HepG2 (cell line): ENCODE data around the gene AKR1C2. TPM values are rescaled to one million over a fixed set of nuclear protein-coding genes. Genes with fewer than 3 reads are reported as not detected.

Experiments
- HMGA1 ChIP-seq: sonication (generic); formaldehyde crosslinking; conservative IDR thresholded peaks from 2 replicates; pipeline ENCODE4 v1.4.0; 2020; ENCODE audit warnings: missing genetic modification reagents
- HNF4G ChIP-seq, 2 experiments: sonication (generic) in 1 of 2; formaldehyde crosslinking in 1 of 2; IDR thresholded peaks; 2 replicates each; pipeline versions ENCODE4 v1.4.0 to v1.6.1; 2011 to 2020; ENCODE audit warnings: borderline replicate concordance in 2 of 2, low read depth in 2 of 2, mild to moderate bottlenecking in 2 of 2, low read length in 1 of 2, missing genetic modification reagents in 1 of 2, moderate library complexity in 1 of 2
- ISL2 ChIP-seq: sonication (generic); formaldehyde crosslinking; IDR thresholded peaks from 2 replicates; pipeline ENCODE4 v1.5.0; 2020; ENCODE audit warnings: missing genetic modification reagents
- MIXL1 ChIP-seq: IDR thresholded peaks from 2 replicates; pipeline ENCODE4 v1.6.1; 2016
- MTF2 ChIP-seq: sonication (generic); formaldehyde crosslinking; IDR thresholded peaks from 2 replicates; pipeline ENCODE4 v1.5.0; 2020; ENCODE audit warnings: missing genetic modification reagents, borderline replicate concordance
- NCOA1 ChIP-seq: sonication (generic); formaldehyde crosslinking; IDR thresholded peaks from 2 replicates; pipeline ENCODE4 v1.9.0; 2021; ENCODE audit warnings: missing genetic modification reagents
- NCOR1 ChIP-seq: fragments of 200-600 bp; sonication (generic); IDR thresholded peaks from 2 replicates; pipeline ENCODE4 v1.7.0; 2017; ENCODE audit warnings: antibody characterized with exemption, low read length, borderline replicate concordance
- NFATC3 ChIP-seq: sonication (generic); formaldehyde crosslinking; IDR thresholded peaks from 2 replicates; pipeline ENCODE4 v1.5.1; 2020; ENCODE audit warnings: mild to moderate bottlenecking, missing genetic modification reagents
- PPARG ChIP-seq: conservative IDR thresholded peaks from 2 replicates; pipeline ENCODE4 v1.6.1; 2016; ENCODE audit warnings: missing biosample characterization, missing genetic modification reagents
- PRMT3 ChIP-seq: sonication (generic); formaldehyde crosslinking; IDR thresholded peaks from 2 replicates; pipeline ENCODE4 v1.8.1; 2022; ENCODE audit warnings: low read depth, mild to moderate bottlenecking, moderate library complexity, missing genetic modification reagents, borderline replicate concordance
- SAP130 ChIP-seq: IDR thresholded peaks from 2 replicates; pipeline ENCODE4 v1.6.1; 2016; ENCODE audit warnings: low read depth
- ZFX ChIP-seq: sonication (generic); formaldehyde crosslinking; IDR thresholded peaks from 2 replicates; pipeline ENCODE4 v1.4.0; 2020; ENCODE audit warnings: mild to moderate bottlenecking, low read depth, missing genetic modification reagents, moderate library complexity
- ZNF292 ChIP-seq: sonication (generic); formaldehyde crosslinking; IDR thresholded peaks from 2 replicates; pipeline ENCODE4 v1.8.1; 2022; ENCODE audit warnings: mild to moderate bottlenecking, low read depth, missing genetic modification reagents, borderline replicate concordance
- ZNF296 ChIP-seq: sonication (generic); formaldehyde crosslinking; conservative IDR thresholded peaks from 2 replicates; pipeline ENCODE4 v1.5.0; 2020; ENCODE audit warnings: mild to moderate bottlenecking, missing genetic modification reagents
- polyA plus RNA-seq, 8 experiments: library from polyadenylated mRNA; depleted of rRNA in 3 of 8; stranded (reverse) in 7 of 8; unstranded in 1 of 8; fragments of >200 nt; fragmentation: Illumina TruSeq in 4 of 8; extraction: Trizol in 4 of 8; gene quantifications; 2 replicates each; pipeline versions ENCODE4 v1.2.1 to v1.2.3, GENCODE V29; 2011 to 2016; ENCODE audit warnings: low read depth in 4 of 8, missing spikeins in 1 of 8, mixed read lengths in 1 of 8; ENCODE audit not compliant: insufficient read depth in 1 of 8
- total RNA-seq, 5 experiments: library from RNA; depleted of rRNA; stranded (reverse); fragments of >200 nt; fragmentation: Illumina TruSeq; extraction: Trizol; gene quantifications; 2 replicates each; pipeline ENCODE4 v1.2.3, GENCODE V29; 2016; ENCODE audit warnings: low read depth in 1 of 5
- TF ChIP-seq, protein P1 (sequence below): IDR thresholded peaks from 2 replicates; pipeline ENCODE4 v1.6.1; 2016; ENCODE audit warnings: mild to moderate bottlenecking
- TF ChIP-seq, protein P2 (sequence below): sonication (generic); formaldehyde crosslinking; IDR thresholded peaks from 2 replicates; pipeline ENCODE4 v1.5.1; 2020; ENCODE audit warnings: missing genetic modification reagents, mild to moderate bottlenecking, borderline replicate concordance
- TF ChIP-seq, protein P3 (sequence below): sonication (generic); formaldehyde crosslinking; IDR thresholded peaks from 2 replicates; pipeline ENCODE4 v1.4.0; 2020; ENCODE audit warnings: missing genetic modification reagents

The AKR1C2 gene
- total and polyA plus RNA-seq, 2 of the 13 experiments (the other 11 are each of a cell fraction or from before 2014, with no cell fraction given), result 140 to 900 TPM

DNA sequence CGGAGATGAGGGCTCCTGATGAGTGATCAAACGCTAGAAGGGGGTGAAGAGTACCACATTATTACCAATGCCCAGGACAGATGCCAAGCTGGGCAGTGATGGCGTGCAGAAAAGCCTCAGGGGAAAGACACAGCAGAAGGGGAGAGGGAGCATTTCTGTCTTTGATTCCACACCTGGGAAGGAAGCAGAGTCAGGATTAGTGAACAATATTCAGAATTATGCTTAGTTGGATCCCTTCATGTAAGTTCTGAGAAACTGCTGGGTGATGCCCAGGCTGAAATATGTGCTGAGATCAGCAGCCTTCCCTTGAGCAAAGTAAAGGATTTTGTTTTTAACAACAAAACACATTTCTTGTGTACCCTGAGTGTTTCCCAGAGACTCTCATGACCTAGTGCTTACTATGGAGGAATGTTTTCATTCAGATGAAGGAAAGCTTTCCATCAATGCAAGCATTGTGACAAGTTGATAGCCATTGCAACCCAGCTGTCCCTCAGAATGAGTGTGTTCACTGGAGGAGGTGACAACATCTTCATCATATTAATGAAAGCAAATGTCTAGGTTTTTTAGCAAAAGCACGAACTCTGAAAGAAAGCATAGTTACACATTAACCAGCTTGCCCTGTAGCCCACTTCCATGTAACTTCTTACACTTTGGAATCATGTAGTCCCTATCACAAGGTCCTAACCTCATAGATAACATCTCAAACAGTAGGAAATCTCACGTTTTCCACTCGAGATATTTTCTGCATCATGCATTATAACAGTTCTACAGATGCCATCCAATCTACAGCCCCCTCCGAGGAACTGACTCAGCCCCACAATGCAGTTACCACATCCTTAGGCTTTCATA, 64.2 kb downstream of the AKR1C2 start (continued):
- TF ChIP-seq, protein P1, sequence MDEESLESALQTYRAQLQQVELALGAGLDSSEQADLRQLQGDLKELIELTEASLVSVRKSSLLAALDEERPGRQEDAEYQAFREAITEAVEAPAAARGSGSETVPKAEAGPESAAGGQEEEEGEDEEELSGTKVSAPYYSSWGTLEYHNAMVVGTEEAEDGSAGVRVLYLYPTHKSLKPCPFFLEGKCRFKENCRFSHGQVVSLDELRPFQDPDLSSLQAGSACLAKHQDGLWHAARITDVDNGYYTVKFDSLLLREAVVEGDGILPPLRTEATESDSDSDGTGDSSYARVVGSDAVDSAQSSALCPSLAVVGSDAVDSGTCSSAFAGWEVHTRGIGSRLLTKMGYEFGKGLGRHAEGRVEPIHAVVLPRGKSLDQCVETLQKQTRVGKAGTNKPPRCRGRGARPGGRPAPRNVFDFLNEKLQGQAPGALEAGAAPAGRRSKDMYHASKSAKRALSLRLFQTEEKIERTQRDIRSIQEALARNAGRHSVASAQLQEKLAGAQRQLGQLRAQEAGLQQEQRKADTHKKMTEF (CRISPR knock-in tag), result peak; percentile 57; the same call in 1 of the 2 replicates
- TF ChIP-seq ISL2 (CRISPR knock-in tag) (peak; percentile 71), ZNF296 (CRISPR knock-in tag) (no peak), PRMT3 (no peak), PPARG (CRISPR knock-in tag) (peak; percentile 99), ZNF292 (CRISPR knock-in tag) (peak; percentile 36; the same call in 1 of the 2 replicates), MIXL1 (peak; percentile 53; the same call in 1 of the 2 replicates), SAP130 (CRISPR knock-in tag) (peak; percentile 52; the same call in 1 of the 2 replicates), HNF4G (IDR thresholded peaks at IDR 0.05; ENCODE audit: borderline replicate concordance, low read depth, low read length) (peak; percentile 22; the same call in 1 of the 2 replicates), HNF4G (CRISPR knock-in tag; IDR thresholded peaks at IDR 0.05; ENCODE audit: borderline replicate concordance, low read depth) (no peak), HMGA1 (CRISPR knock-in tag) (no peak), ZFX (CRISPR knock-in tag) (0 out of 2 replicates have a peak, but pooled peaks have one; percentile 16), NCOR1 (peak; percentile 34; the same call in 1 of the 2 replicates), NFATC3 (CRISPR knock-in tag) (no peak), MTF2 (CRISPR knock-in tag) (no peak), NCOA1 (CRISPR knock-in tag) (no peak)
- TF ChIP-seq, protein P2, sequence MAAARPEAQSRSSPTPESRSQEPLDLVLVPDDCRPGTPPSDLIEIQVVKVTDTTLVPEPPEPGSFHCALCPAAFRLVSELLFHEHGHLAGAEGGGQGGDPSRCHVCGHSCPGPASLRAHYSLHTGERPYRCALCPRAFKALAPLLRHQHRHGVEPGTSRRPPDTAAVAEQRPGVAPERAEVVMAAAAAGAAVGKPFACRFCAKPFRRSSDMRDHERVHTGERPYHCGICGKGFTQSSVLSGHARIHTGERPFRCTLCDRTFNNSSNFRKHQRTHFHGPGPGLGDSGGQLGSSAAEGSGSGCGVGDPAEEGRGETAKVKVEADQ (CRISPR knock-in tag), result no peak
- TF ChIP-seq, protein P3, sequence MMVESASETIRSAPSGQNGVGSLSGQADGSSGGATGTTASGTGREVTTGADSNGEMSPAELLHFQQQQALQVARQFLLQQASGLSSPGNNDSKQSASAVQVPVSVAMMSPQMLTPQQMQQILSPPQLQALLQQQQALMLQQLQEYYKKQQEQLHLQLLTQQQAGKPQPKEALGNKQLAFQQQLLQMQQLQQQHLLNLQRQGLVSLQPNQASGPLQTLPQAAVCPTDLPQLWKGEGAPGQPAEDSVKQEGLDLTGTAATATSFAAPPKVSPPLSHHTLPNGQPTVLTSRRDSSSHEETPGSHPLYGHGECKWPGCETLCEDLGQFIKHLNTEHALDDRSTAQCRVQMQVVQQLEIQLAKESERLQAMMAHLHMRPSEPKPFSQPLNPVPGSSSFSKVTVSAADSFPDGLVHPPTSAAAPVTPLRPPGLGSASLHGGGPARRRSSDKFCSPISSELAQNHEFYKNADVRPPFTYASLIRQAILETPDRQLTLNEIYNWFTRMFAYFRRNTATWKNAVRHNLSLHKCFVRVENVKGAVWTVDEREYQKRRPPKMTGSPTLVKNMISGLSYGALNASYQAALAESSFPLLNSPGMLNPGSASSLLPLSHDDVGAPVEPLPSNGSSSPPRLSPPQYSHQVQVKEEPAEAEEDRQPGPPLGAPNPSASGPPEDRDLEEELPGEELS (CRISPR knock-in tag), result peak; percentile 66; the same call in 1 of the 2 replicates
